T-helper 22 cell (primary cell): ENCODE results near the gene ELOA.
"Not testable (repeated sequence)": the region's sequence is repeated elsewhere in the genome, so short reads cannot be mapped to it uniquely, and the experiment has no call there.

Experiments used
- DNase-seq: peaks from one replicate; pipeline ENCODE4 v3.0.0-alpha.2; 2020; ENCODE audit warnings: low read depth

ELOA gene

DNA sequence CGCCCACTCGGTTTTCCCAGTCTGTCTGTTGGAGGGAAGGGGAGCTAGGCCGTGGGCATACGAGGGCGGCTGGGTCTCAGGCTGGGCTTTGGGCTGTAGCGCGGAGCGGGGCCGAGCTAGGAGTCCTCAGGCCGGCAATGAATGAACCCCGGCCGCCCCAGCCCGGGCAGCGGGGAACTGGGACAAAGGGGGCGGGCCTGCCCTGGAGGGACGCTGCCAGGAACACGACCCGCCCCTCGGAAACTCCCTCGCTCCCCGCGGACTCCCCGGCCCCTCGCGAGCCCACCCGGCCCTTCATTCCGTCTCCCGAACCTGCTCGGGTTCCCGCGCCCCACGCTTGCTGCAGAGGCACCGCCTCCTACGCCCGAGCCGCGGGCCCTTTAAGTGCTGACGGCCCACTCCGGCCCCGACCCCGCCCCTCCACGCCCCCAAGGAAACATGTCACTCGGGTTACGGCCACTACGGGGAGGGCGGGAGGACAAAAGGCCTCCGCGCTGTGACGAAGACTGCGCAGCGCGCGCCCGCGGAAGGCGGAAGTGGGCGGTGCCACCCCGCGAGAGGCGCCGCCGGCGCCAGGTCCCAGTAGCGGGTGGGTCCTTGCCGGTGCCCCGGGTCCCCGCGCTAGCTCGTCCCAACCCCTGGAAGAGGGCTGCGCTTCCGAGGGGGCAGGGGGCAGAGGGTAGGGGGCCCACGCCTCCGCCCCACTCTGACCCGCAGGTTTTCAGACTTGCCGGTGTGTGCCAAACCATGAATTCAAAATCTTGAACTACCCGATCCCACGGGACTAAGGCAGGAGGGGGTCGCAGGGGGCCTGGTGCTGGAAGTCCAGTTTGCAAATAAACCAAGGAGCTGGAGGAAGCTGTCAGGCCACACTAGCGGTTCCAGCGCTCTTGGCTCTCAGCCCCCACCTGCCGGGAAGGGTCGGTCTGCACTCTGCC lies 57.4 kb downstream of the ELOA start, which contains the start of gene GALE:
Gene GALE (minus strand): TSS at position 355 of the 938 bp plus-strand sequence. CDS start 1,747 bp downstream, outside the sequence.
- DNase-seq, result peak; percentile 94

DNA sequence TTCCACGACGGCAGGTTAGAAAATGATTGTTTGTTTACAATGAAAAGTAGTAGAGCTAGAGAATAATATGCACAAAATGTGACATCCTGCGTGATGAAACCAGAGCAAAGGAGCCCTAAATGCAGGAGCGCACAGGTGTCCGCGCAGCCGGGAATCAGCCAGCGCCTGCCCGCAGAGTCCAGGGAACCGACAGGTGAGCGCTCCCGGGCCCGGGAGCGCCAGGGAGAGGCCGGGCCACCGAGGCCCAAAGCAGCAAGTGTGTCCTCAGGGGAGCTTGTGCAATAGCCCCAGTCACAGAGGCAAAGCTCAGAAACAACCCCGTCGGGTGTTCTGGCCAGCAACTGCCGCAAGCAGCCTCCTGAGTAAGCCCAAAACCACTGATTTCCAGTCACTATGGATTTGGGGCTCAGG lies 58.1 kb downstream of the ELOA start:
- no peak for DNase-seq

- no peak for DNase-seq
These were observed 58.6 kb downstream of the ELOA start for GRCh38 chr1:23801876-23802275.

- not testable (repeated sequence) for DNase-seq
These were observed 59.6 kb downstream of the ELOA start for GRCh38 chr1:23802809-23803342.

- DNase-seq, result no peak
These were observed 60.4 kb downstream of the ELOA start for GRCh38 chr1:23803674-23804073.

- DNase-seq, result no peak
These were observed 61.0 kb downstream of the ELOA start for GRCh38 chr1:23804183-23804835.

- no peak for DNase-seq
These were observed 61.8 kb downstream of the ELOA start for GRCh38 chr1:23805025-23805424.

GRCh38 chr1:23806280-23806679 lies 63.0 kb downstream of the ELOA start:
- no peak for DNase-seq

- no peak for DNase-seq
These were observed 64.2 kb downstream of the ELOA start for GRCh38 chr1:23807453-23807852.

GRCh38 chr1:23809751-23810171 lies 66.5 kb downstream of the ELOA start:
- peak; percentile 64 for DNase-seq

DNA sequence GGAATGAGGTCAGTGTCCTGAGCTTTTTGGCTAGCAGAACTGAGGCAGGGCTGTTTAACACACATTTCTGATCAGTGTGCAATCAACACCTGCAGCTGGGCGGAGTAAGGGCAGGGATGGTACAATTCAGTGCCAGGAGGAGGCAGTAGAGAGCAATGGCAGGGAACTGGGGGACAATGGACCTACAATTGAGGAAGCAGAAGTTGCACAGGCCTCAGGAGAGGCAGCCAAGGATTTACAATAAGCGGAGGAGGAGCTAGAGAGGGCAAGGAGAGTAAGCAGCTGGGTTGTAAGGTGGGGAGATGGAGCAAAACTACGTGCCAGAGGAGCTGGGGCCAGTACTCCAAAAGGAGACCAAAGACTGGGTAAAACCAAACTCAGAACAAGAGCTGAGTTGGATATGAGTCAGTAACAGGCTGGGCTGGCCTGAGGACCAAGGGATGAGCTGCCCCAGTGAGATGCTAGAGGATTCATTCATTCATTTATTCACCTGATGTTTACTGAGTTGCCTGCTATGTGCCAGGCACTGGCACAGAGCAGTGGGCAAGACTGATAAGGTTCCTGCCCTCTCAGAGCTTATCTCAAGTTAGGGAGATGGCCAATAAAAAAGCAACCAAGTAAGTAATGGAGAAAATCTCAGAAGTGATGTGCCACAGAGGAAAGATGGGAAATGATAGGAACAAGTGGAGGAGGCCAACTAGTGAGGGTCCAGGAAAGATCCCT lies 67.7 kb downstream of the ELOA start:
- no peak for DNase-seq
